ENCODE data around the gene RRP12.

DNA sequence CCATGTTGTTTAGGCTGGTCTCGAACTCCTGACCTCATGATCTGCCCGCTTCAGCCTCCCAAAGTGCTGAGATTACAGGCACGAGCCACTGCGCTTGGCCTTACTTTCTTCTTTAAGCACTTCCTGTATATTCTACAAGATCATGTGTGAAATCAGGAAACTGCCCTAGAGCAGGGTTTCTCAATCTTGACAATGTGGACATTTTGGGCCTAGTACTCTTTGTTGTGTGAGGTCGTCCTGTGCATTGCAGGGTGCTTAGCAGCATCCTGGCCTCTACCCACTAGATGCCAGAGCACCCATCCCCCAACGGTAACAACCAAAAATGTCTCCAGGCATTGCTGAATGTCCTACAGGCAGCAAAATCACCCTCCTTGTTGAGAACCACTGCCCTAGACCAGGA, 24.7 kb downstream of the RRP12 start:
- no peak for TF ChIP-seq POLR2A (IDR thresholded peaks at IDR 0.05; ENCODE audit: low read depth, low read length)
- no peak for TF ChIP-seq POLR2AphosphoS5 (IDR thresholded peaks at IDR 0.05; ENCODE audit: low read depth, low read length)
- no peak for TF ChIP-seq PAX5 (IDR thresholded peaks at IDR 0.05; ENCODE audit: insufficient read depth, low read length, severe bottlenecking)

Measured in GM12891 (cell line).